Measurements from ENCODE around the gene CD226. TPM values are rescaled to one million over a fixed set of nuclear protein-coding genes. Genes with fewer than 3 reads are reported as not detected.

The CD226 gene
- total RNA-seq, 1 experiment from 2014 or later, result 1.2 TPM

- Histone ChIP-seq H3K9me2 (ENCODE audit: insufficient read depth) (no peaks in the 10 kb centered on the region), H3K4me3 (replicated peaks in 1 of 2; ENCODE audit: low read depth in 1 of 2, low read length in 2 of 2) (no peak overlapping the region), H3K4me1 (ENCODE audit: control insufficient read depth in 1 of 2, insufficient read depth in 2 of 2, low read length in 2 of 2) (no peaks in the 10 kb centered on the region), H4K20me1 (ENCODE audit: insufficient read depth) (no peaks in the 10 kb centered on the region), H3K79me2 (ENCODE audit: insufficient read depth, low read length) (no peaks in the 10 kb centered on the region), H3K27ac (ENCODE audit: low read depth, low read length) (no peak overlapping the region), H3K9ac (ENCODE audit: low read length) (no peak overlapping the region), H2AFZ (ENCODE audit: low read depth, low read length, poor library complexity, severe bottlenecking) (no peak overlapping the region), H3K4me2 (ENCODE audit: low read length) (no peak overlapping the region), H3K9me3 (ENCODE audit: control insufficient read depth in 1 of 2, insufficient read depth in 1 of 2, low read depth in 1 of 2, low read length in 2 of 2) (no peaks in the 10 kb centered on the region), H3K36me3 (ENCODE audit: control insufficient read depth in 1 of 2, insufficient read depth in 2 of 2, low read length in 2 of 2) (no peaks in the 10 kb centered on the region), H3K27me3 (ENCODE audit: insufficient read depth, low read length) (no peaks in the 10 kb centered on the region)
- RAD21 ChIA-PET (ENCODE audit: low non-redundant PET in 1 of 2, low total read pairs in 2 of 2, uncharacterized antibody in 2 of 2, unreplicated experiment in 2 of 2), result no interaction called here
- BruUV-seq (replicated peaks), result no TSS peak
- TF ChIP-seq ZFX (IDR thresholded peaks at IDR 0.05) (no peak), JUND (IDR thresholded peaks at IDR 0.05) (no peak), ZNF274 (IDR thresholded peaks at IDR 0.05; ENCODE audit: low read depth, low read length) (no peak), EZH2phosphoT487 (IDR thresholded peaks at IDR 0.05; ENCODE audit: borderline replicate concordance) (no peak), POLR2A (IDR thresholded peaks at IDR 0.05; ENCODE audit: borderline replicate concordance, extremely low read depth, insufficient read depth, insufficient read length) (no peak), SIN3A (IDR thresholded peaks at IDR 0.05; ENCODE audit: low read depth) (no peak), YY1 (IDR thresholded peaks at IDR 0.05; ENCODE audit: extremely low read depth, insufficient replicate concordance, low read depth, low read length) (no peak), CBX3 (IDR thresholded peaks at IDR 0.05; ENCODE audit: low read depth) (no peak), ATF3 (IDR thresholded peaks at IDR 0.05) (no peak), RAD21 (IDR thresholded peaks at IDR 0.05; ENCODE audit: low read depth) (no peak), CTCF (IDR thresholded peaks at IDR 0.05 in 2 of 3, conservative IDR thresholded peaks at IDR 0.05 in 1 of 3; ENCODE audit: borderline replicate concordance in 1 of 3, insufficient read depth in 1 of 3, low read depth in 2 of 3, low read length in 2 of 3) (no peak), TCF7L2 (IDR thresholded peaks at IDR 0.05; ENCODE audit: borderline replicate concordance, extremely low read depth, insufficient read depth, insufficient read length) (no peak), SRF (IDR thresholded peaks at IDR 0.05; ENCODE audit: low read depth) (no peak), CEBPB (IDR thresholded peaks at IDR 0.05; ENCODE audit: low read depth) (no peak), FOSL1 (IDR thresholded peaks at IDR 0.05; ENCODE audit: low read depth) (no peak), EZH2 (IDR thresholded peaks at IDR 0.05) (no peak), REST (IDR thresholded peaks at IDR 0.05; ENCODE audit: low read depth) (no peak), SP1 (IDR thresholded peaks at IDR 0.05; ENCODE audit: low read depth) (no peak)
- no peak for DNase-seq (ENCODE audit: low read depth, low spot score)
- CTCF ChIA-PET, result no interaction called here
- intact Hi-C loops (cut with micrococcal nuclease), result no loop called here
- POLR2A ChIA-PET, result no interaction called here
- ATAC-seq, result no peak
These were observed 57.1 kb downstream of the CD226 start for GRCh38 chr18:69890558-69890957.

Data from HCT116 (cell line).